HepG2 (cell line): ENCODE data around the gene IL32. TPM values are rescaled to one million over a fixed set of nuclear protein-coding genes. Genes with fewer than 3 reads are reported as not detected.

Experiments used
- BRCA1 ChIP-seq: sonication (generic); formaldehyde crosslinking; IDR thresholded peaks from 2 replicates; pipeline ENCODE4 v1.4.0; 2020; ENCODE audit warnings: missing genetic modification reagents
- CC2D1A ChIP-seq: sonication (generic); formaldehyde crosslinking; IDR thresholded peaks from 2 replicates; pipeline ENCODE4 v1.8.1; 2023; ENCODE audit warnings: mild to moderate bottlenecking, missing genetic modification reagents
- FOXM1 ChIP-seq: sonication (generic); formaldehyde crosslinking; IDR thresholded peaks from 2 replicates; pipeline ENCODE4 v1.5.0; 2020; ENCODE audit warnings: missing genetic modification reagents
- GLI4 ChIP-seq: sonication (generic); formaldehyde crosslinking; IDR thresholded peaks from 2 replicates; pipeline ENCODE4 v1.5.1; 2020; ENCODE audit warnings: missing genetic modification reagents, mild to moderate bottlenecking, moderate library complexity, borderline replicate concordance
- IKZF4 ChIP-seq: sonication (generic); formaldehyde crosslinking; IDR thresholded peaks from 2 replicates; pipeline ENCODE4 v1.5.1; 2020; ENCODE audit warnings: borderline replicate concordance, mild to moderate bottlenecking, low read depth, missing genetic modification reagents; ENCODE audit errors: not compliant biosample characterization
- JDP2 ChIP-seq: sonication (generic); formaldehyde crosslinking; IDR thresholded peaks from 2 replicates; pipeline ENCODE4 v1.8.1; 2022; ENCODE audit warnings: missing genetic modification reagents, borderline replicate concordance
- MAFK ChIP-seq, 2 experiments: IDR thresholded peaks in 1 of 2; conservative IDR thresholded peaks in 1 of 2; 2 replicates each; pipeline ENCODE4 v1.6.1; 2011; ENCODE audit warnings: improper control_type of control experiment in 2 of 2, low read length in 2 of 2
- NKX3-1 ChIP-seq: sonication (generic); formaldehyde crosslinking; IDR thresholded peaks from 2 replicates; pipeline ENCODE4 v1.5.0; 2020; ENCODE audit warnings: missing genetic modification reagents
- NR2F1 ChIP-seq, 2 experiments: fragments of 450-650 bp in 1 of 2; formaldehyde crosslinking in 1 of 2; IDR thresholded peaks; 2 replicates each; pipeline versions ENCODE4 v1.5.0 to v1.6.1; 2016 to 2020; ENCODE audit warnings: mild to moderate bottlenecking in 1 of 2, missing compliant biosample characterization in 1 of 2, missing genetic modification reagents in 1 of 2, moderate library complexity in 1 of 2
- PHF5A ChIP-seq: IDR thresholded peaks from one replicate; pipeline ENCODE4 v1.6.1; 2018; ENCODE audit warnings: low read depth, missing genetic modification reagents; ENCODE audit not compliant: unreplicated experiment
- POLR2AphosphoS2 ChIP-seq: IDR thresholded peaks from 2 replicates; pipeline ENCODE4 v1.6.1; 2011; ENCODE audit warnings: low read depth, low read length, improper control_type of control experiment
- SNAPC2 ChIP-seq: sonication (generic); formaldehyde crosslinking; IDR thresholded peaks from 2 replicates; pipeline ENCODE4 v1.8.1; 2022; ENCODE audit warnings: mild to moderate bottlenecking, missing genetic modification reagents
- SP1 ChIP-seq, 2 experiments: fragments of 450-650 bp in 1 of 2; sonication (generic) in 1 of 2; formaldehyde crosslinking in 1 of 2; IDR thresholded peaks; 2 replicates each; pipeline versions ENCODE4 v1.4.0 to v1.6.1; 2016 to 2020; ENCODE audit warnings: missing genetic modification reagents in 1 of 2
- SRF ChIP-seq: IDR thresholded peaks from 2 replicates; pipeline ENCODE4 v1.6.1; 2011; ENCODE audit warnings: mild to moderate bottlenecking, low read depth, low read length, moderate library complexity
- ZFP36 ChIP-seq: fragments of 150-350 bp; IDR thresholded peaks from 2 replicates; pipeline ENCODE4 v1.6.1; 2018; ENCODE audit warnings: borderline replicate concordance, low read length, low read depth; ENCODE audit not compliant: partially characterized antibody
- ZFP90 ChIP-seq: sonication (generic); formaldehyde crosslinking; IDR thresholded peaks from 2 replicates; pipeline ENCODE4 v1.8.0; 2022; ENCODE audit warnings: missing genetic modification reagents, mild to moderate bottlenecking, inconsistent platforms, borderline replicate concordance
- ZNF354B ChIP-seq: sonication (generic); formaldehyde crosslinking; IDR thresholded peaks from 2 replicates; pipeline ENCODE4 v1.8.0; 2022; ENCODE audit warnings: mild to moderate bottlenecking, missing genetic modification reagents
- ZNF430 ChIP-seq: sonication (generic); formaldehyde crosslinking; IDR thresholded peaks from 2 replicates; pipeline ENCODE4 v1.9.0; 2021; ENCODE audit warnings: mild to moderate bottlenecking, missing genetic modification reagents
- ZNF431 ChIP-seq: sonication (generic); formaldehyde crosslinking; IDR thresholded peaks from 2 replicates; pipeline ENCODE4 v1.9.0; 2022; ENCODE audit warnings: missing genetic modification reagents, low read depth, mild to moderate bottlenecking, borderline replicate concordance
- ZNF7 ChIP-seq: IDR thresholded peaks from 2 replicates; pipeline ENCODE4 v1.6.1; 2016; ENCODE audit warnings: missing biosample characterization, missing genetic modification reagents
- ZNF747 ChIP-seq: sonication (generic); formaldehyde crosslinking; IDR thresholded peaks from 2 replicates; pipeline ENCODE4 v1.8.1; 2023; ENCODE audit warnings: missing genetic modification reagents, mild to moderate bottlenecking, borderline replicate concordance
- ZNF775 ChIP-seq: sonication (generic); formaldehyde crosslinking; IDR thresholded peaks from 2 replicates; pipeline ENCODE4 v1.4.0; 2020; ENCODE audit warnings: missing genetic modification reagents, mild to moderate bottlenecking, moderate library complexity, borderline replicate concordance
- ZNF816 ChIP-seq: sonication (generic); formaldehyde crosslinking; IDR thresholded peaks from 2 replicates; pipeline ENCODE4 v1.8.0; 2022; ENCODE audit warnings: missing genetic modification reagents, mild to moderate bottlenecking, borderline replicate concordance
- polyA plus RNA-seq, 8 experiments: library from polyadenylated mRNA; depleted of rRNA in 3 of 8; stranded (reverse) in 7 of 8; unstranded in 1 of 8; fragments of >200 nt; fragmentation: Illumina TruSeq in 4 of 8; extraction: Trizol in 4 of 8; gene quantifications; 2 replicates each; pipeline versions ENCODE4 v1.2.1 to v1.2.3, GENCODE V29; 2011 to 2016; ENCODE audit warnings: low read depth in 4 of 8, missing spikeins in 1 of 8, mixed read lengths in 1 of 8; ENCODE audit not compliant: insufficient read depth in 1 of 8
- total RNA-seq, 5 experiments: library from RNA; depleted of rRNA; stranded (reverse); fragments of >200 nt; fragmentation: Illumina TruSeq; extraction: Trizol; gene quantifications; 2 replicates each; pipeline ENCODE4 v1.2.3, GENCODE V29; 2016; ENCODE audit warnings: low read depth in 1 of 5
- TF ChIP-seq, protein P1 (sequence below): sonication (generic); formaldehyde crosslinking; IDR thresholded peaks from 2 replicates; pipeline ENCODE4 v1.9.0; 2022; ENCODE audit warnings: low read depth, missing genetic modification reagents
- TF ChIP-seq, protein P2 (sequence below): sonication (generic); formaldehyde crosslinking; IDR thresholded peaks from 2 replicates; pipeline ENCODE4 v1.8.1; 2023; ENCODE audit warnings: missing genetic modification reagents, mild to moderate bottlenecking, borderline replicate concordance
- TF ChIP-seq, protein P3 (sequence below): IDR thresholded peaks from 2 replicates; pipeline ENCODE4 v1.6.1; 2016; ENCODE audit warnings: missing genetic modification reagents, missing compliant biosample characterization
- TF ChIP-seq, protein P4 (sequence below): sonication (generic); formaldehyde crosslinking; IDR thresholded peaks from 2 replicates; pipeline ENCODE4 v1.4.0; 2020; ENCODE audit warnings: missing genetic modification reagents

IL32 gene
- total and polyA plus RNA-seq, 2 of the 13 experiments (the other 11 are each of a cell fraction or from before 2014, with no cell fraction given): 115 to 165 TPM

DNA sequence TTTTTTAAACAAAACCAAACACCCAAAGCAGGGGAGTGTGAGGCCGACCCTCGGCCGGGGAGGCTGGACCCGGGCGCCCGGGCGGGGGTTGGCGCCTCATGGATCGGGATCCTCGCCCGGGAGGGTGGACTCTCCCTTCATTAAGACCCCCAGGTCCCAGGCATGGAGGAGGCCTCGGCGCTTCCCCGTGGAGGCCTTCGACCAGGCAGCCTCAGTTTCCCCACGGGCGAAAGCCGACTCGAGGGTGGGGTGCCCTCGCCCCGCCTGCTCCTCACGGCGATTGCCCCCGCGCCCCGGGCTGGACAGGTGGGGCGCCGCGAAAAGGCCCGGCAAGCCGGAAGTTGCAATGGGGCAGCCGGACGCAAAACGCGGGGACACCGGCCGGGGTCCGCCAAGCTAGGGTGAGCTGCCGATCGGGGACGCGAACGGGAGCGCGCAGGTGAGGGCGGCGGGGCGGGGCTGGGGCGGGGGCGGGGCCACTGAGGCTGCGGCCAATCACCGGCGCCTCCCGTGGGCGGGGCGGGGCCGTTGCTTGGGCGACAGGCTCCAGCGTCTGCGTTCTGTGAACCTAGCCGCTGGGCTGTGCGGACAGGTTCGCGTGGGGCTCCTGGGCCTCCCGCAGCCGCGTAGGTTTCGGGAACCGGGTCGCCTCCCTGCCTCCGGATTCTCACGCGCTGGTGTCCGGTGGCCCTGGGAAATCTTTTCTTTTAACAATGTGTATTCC is 40.9 kb downstream of the IL32 start (continued):
- TF ChIP-seq, protein P1, sequence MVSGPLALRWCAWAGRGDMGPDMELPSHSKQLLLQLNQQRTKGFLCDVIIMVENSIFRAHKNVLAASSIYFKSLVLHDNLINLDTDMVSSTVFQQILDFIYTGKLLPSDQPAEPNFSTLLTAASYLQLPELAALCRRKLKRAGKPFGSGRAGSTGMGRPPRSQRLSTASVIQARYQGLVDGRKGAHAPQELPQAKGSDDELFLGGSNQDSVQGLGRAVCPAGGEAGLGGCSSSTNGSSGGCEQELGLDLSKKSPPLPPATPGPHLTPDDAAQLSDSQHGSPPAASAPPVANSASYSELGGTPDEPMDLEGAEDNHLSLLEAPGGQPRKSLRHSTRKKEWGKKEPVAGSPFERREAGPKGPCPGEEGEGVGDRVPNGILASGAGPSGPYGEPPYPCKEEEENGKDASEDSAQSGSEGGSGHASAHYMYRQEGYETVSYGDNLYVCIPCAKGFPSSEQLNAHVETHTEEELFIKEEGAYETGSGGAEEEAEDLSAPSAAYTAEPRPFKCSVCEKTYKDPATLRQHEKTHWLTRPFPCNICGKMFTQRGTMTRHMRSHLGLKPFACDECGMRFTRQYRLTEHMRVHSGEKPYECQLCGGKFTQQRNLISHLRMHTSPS (CRISPR knock-in tag): 0 out of 2 replicates have a peak, but pooled peaks have one; percentile 29
- TF ChIP-seq, protein P2, sequence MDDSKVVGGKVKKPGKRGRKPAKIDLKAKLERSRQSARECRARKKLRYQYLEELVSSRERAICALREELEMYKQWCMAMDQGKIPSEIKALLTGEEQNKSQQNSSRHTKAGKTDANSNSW: no peak
- TF ChIP-seq GLI4 (CRISPR knock-in tag): no peak
- no peak for TF ChIP-seq ZFP36
- TF ChIP-seq MAFK (conservative IDR thresholded peaks at IDR 0.05 in 1 of 2, IDR thresholded peaks at IDR 0.05 in 1 of 2; ENCODE audit: low read length in 2 of 2): no peak
- peak; percentile 81; the same call in 1 of the 2 replicates for TF ChIP-seq ZNF431 (CRISPR knock-in tag)
- TF ChIP-seq FOXM1 (CRISPR knock-in tag): no peak
- peak; percentile 39; the same call in 1 of the 2 replicates for TF ChIP-seq ZNF747 (CRISPR knock-in tag)
- 0 out of 4 replicates have a peak, but pooled peaks of 1 of the 2 experiments have one; percentile 13 for TF ChIP-seq NR2F1 (CRISPR knock-in tag; IDR thresholded peaks at IDR 0.05)
- no peak for TF ChIP-seq SP1 (IDR thresholded peaks at IDR 0.05)
- TF ChIP-seq SP1 (CRISPR knock-in tag; IDR thresholded peaks at IDR 0.05): peak; percentile 58; the same call in 1 of the 2 replicates
- no peak for TF ChIP-seq ZNF354B (CRISPR knock-in tag)
- no peak for TF ChIP-seq NKX3-1 (CRISPR knock-in tag)
- TF ChIP-seq PHF5A (CRISPR knock-in tag): peak; percentile 53
- no peak for TF ChIP-seq ZFP90 (CRISPR knock-in tag)
- no peak for TF ChIP-seq JDP2 (CRISPR knock-in tag)
- peak; percentile 31 for TF ChIP-seq IKZF4 (CRISPR knock-in tag)
- TF ChIP-seq, protein P3, sequence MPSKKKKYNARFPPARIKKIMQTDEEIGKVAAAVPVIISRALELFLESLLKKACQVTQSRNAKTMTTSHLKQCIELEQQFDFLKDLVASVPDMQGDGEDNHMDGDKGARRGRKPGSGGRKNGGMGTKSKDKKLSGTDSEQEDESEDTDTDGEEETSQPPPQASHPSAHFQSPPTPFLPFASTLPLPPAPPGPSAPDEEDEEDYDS: no peak
- no peak for TF ChIP-seq ZNF7 (CRISPR knock-in tag)
- TF ChIP-seq SRF: no peak
- TF ChIP-seq, protein P4, sequence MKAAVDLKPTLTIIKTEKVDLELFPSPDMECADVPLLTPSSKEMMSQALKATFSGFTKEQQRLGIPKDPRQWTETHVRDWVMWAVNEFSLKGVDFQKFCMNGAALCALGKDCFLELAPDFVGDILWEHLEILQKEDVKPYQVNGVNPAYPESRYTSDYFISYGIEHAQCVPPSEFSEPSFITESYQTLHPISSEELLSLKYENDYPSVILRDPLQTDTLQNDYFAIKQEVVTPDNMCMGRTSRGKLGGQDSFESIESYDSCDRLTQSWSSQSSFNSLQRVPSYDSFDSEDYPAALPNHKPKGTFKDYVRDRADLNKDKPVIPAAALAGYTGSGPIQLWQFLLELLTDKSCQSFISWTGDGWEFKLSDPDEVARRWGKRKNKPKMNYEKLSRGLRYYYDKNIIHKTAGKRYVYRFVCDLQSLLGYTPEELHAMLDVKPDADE (CRISPR knock-in tag): no peak
- no peak for TF ChIP-seq CC2D1A (CRISPR knock-in tag)
- peak; percentile 80 for TF ChIP-seq ZNF430 (CRISPR knock-in tag)
- TF ChIP-seq BRCA1 (CRISPR knock-in tag): no peak
- no peak for TF ChIP-seq ZNF775 (CRISPR knock-in tag)
- TF ChIP-seq SNAPC2 (CRISPR knock-in tag): no peak
- no peak for TF ChIP-seq POLR2AphosphoS2
- TF ChIP-seq ZNF816 (CRISPR knock-in tag): peak; percentile 40; the same call in 1 of the 2 replicates
